ENCODE measurements around the gene FANCC. TPM values are rescaled to one million over a fixed set of nuclear protein-coding genes. Genes with fewer than 3 reads are reported as not detected.

The FANCC gene
- total and polyA plus RNA-seq, 2 of the 13 experiments (the other 11 are each of a cell fraction or from before 2014, with no cell fraction given) = 7.4 to 8.6 TPM

GRCh38 chr9:95085036-95085770 is 232.3 kb downstream of the FANCC start:
- intact Hi-C loops (cut with micrococcal nuclease; ENCODE audit: unreplicated experiment) (no loop called here), in situ Hi-C loops (cut with HindIII; ENCODE audit: extremely low pct_ligation_motif_present, low pct_unique_long_range_greater_than_20kb) (no loop called here)
- no peak overlapping the region for H3K9ac ChIP-seq (ENCODE audit: insufficient read depth, low read depth, low read length)
- TF ChIP-seq HBP1 (CRISPR knock-in tag; IDR thresholded peaks at IDR 0.05; ENCODE audit: low read depth) (no peak), GPN1 (CRISPR knock-in tag; IDR thresholded peaks at IDR 0.05; ENCODE audit: borderline replicate concordance) (no peak), ZNF75D (CRISPR knock-in tag; IDR thresholded peaks at IDR 0.05; ENCODE audit: borderline replicate concordance) (no peak), NCOA5 (CRISPR knock-in tag; IDR thresholded peaks at IDR 0.05) (no peak), SOX13 (IDR thresholded peaks at IDR 0.05) (no peak), SOX13 (CRISPR knock-in tag; conservative IDR thresholded peaks at IDR 0.05 in 1 of 2, IDR thresholded peaks at IDR 0.05 in 1 of 2) (no peak), ZNF777 (CRISPR knock-in tag; IDR thresholded peaks at IDR 0.05) (no peak), BRD4 (CRISPR knock-in tag; IDR thresholded peaks at IDR 0.05) (no peak), LBX2 (CRISPR knock-in tag; IDR thresholded peaks at IDR 0.05; ENCODE audit: borderline replicate concordance) (no peak)
- H3K27me3 ChIP-seq (ENCODE audit: control insufficient read depth in 1 of 2, insufficient read depth in 2 of 2, low read length in 2 of 2) = no peaks in the 10 kb centered on the region; a peak in 1 of 5 replicates
- CTCF ChIA-PET (ENCODE audit: low intra/inter-chr PET ratio, low total read pairs) = no interaction called here
- H2AFZ ChIP-seq (ENCODE audit: low read length) = no peak overlapping the region
- no peak for FAIRE-seq
- 0 out of 2 replicates have a peak, but pooled peaks cover under 1% of the 10 kb centered on the region for H3K4me1 ChIP-seq (ENCODE audit: insufficient read depth, low read length)
- no peak overlapping the region for H3K27ac ChIP-seq (ENCODE audit: extremely low read length, insufficient read depth, low read length)
- DNase-seq (ENCODE audit: low spot score) = no peak
- POLR2A ChIA-PET = interaction anchor here (1.0 kb wide), 1 partner anchor 79 kb away, joined by 4 read pairs; no protein-coding TSS in a partner anchor
- no peak for ATAC-seq
- H3K9me3 ChIP-seq (ENCODE audit: low read length) = no peaks in the 10 kb centered on the region
- peaks cover 15% of the 10 kb centered on the region for H4K20me1 ChIP-seq (ENCODE audit: insufficient read depth, low read length)
- 97% methylated on average over 29 of the region's 29 CpGs for WGBS (ENCODE audit: low lambda C conversion rate)
- peaks cover 47 to 78% of the 10 kb centered on the region in 2 experiments for H3K36me3 ChIP-seq (replicated peaks in 1 of 2; ENCODE audit: control insufficient read depth in 1 of 2, insufficient read depth in 2 of 2, low read length in 2 of 2)
- no peak overlapping the region for H3K4me2 ChIP-seq (ENCODE audit: low read depth, low read length)
- no TSS peak for BruUV-seq (replicated peaks)
- no peak overlapping the region for H3K4me3 ChIP-seq (replicated peaks in 1 of 3; ENCODE audit: insufficient read depth in 1 of 3, low read depth in 2 of 3, low read length in 3 of 3)
- peaks cover 2% of the 10 kb centered on the region for H3K79me2 ChIP-seq (ENCODE audit: insufficient read depth, low read length)
